T-cell (primary cell): ENCODE data around the gene C2orf72. TPM values are rescaled to one million over a fixed set of nuclear protein-coding genes. Genes with fewer than 3 reads are reported as not detected.
"Not testable (repeated sequence)": the region's sequence is repeated elsewhere in the genome, so short reads cannot be mapped to it uniquely, and the experiment has no call there.

Experiments used
- ATAC-seq, 4 experiments: fragments of 200-7000 bp in 3 of 4; fragments of 150-1000 bp in 1 of 4; cut with Tn5 transposase; replicated peaks in 1 of 4; 1 replicate in 3 of 4; 2 replicates in 1 of 4; pipeline ENCODE4 v1.10.0; 2021; ENCODE audit warnings: moderate library complexity in 3 of 4, mild to moderate bottlenecking in 2 of 4, moderate number of reproducible peaks in 1 of 4
- CTCF ChIA-PET, 2 donors: fragments of 300-600 bp; sonication (Branson Sonifier 250); formaldehyde crosslinking; loops; one replicate each; lab custom pipeline; 2022; ENCODE audit warnings: antibody characterized with exemption in 2 of 2; lab: Charles Lee
- POLR2A ChIA-PET, 2 donors: fragments of 300-600 bp; sonication (Branson Sonifier 250); formaldehyde crosslinking; loops; one replicate each; lab custom pipeline; 2022; ENCODE audit warnings: antibody characterized with exemption in 2 of 2; lab: Charles Lee
- DNase-seq, 35 experiments: peaks; one replicate each; pipeline versions ENCODE4 v3.0.0 to v3.0.0-alpha.2; 2013 to 2023
- H3K27ac ChIP-seq: one replicate; pipeline ENCODE4 v1.5.1; 2013; ENCODE audit warnings: low read length
- H3K27me3 ChIP-seq, 2 experiments: replicated peaks in 1 of 2; 1 replicate in 1 of 2; 2 replicates in 1 of 2; pipeline versions ENCODE4 v1.6.1 to v1.7.0; 2013; ENCODE audit warnings: low read length in 1 of 2, mixed read lengths in 1 of 2; ENCODE audit not compliant: control insufficient read depth in 2 of 2, insufficient read depth in 2 of 2; ENCODE audit errors: extremely low read depth in 1 of 2
- H3K36me3 ChIP-seq, 2 donors: 1 replicate in 1 of 2; 2 replicates in 1 of 2; pipeline versions ENCODE4 v1.6.1 to v1.7.0; 2013; ENCODE audit warnings: low read length in 1 of 2; ENCODE audit not compliant: control insufficient read depth in 2 of 2, insufficient read depth in 1 of 2; ENCODE audit errors: extremely low read depth in 1 of 2
- H3K4me1 ChIP-seq, 2 experiments: 1 replicate in 1 of 2; 2 replicates in 1 of 2; pipeline versions ENCODE4 v1.6.1 to v1.7.0; 2013; ENCODE audit warnings: low read length in 2 of 2, mixed read lengths in 1 of 2; ENCODE audit not compliant: insufficient read depth in 2 of 2, control insufficient read depth in 1 of 2; ENCODE audit errors: extremely low read depth in 1 of 2
- H3K4me3 ChIP-seq, 2 donors: 1 replicate in 1 of 2; 2 replicates in 1 of 2; pipeline versions ENCODE4 v1.5.1 to v1.7.0; 2013; ENCODE audit warnings: mild to moderate bottlenecking in 2 of 2, low read length in 1 of 2, moderate library complexity in 1 of 2; ENCODE audit not compliant: control insufficient read depth in 1 of 2; ENCODE audit errors: extremely low read depth in 1 of 2
- H3K9me3 ChIP-seq: 2 replicates; pipeline ENCODE4 v1.7.0; 2013
- H3K27ac Mint-ChIP-seq, 2 donors: one replicate each; pipeline ENCODE4 v1.8.0; 2020 to 2021; ENCODE audit warnings: mild to moderate bottlenecking in 2 of 2, mixed read lengths in 2 of 2
- H3K27me3 Mint-ChIP-seq, 2 donors: one replicate each; pipeline ENCODE4 v1.8.0; 2021 to 2022; ENCODE audit warnings: mixed read lengths in 2 of 2
- H3K36me3 Mint-ChIP-seq: one replicate; pipeline ENCODE4 v1.8.0; 2021; ENCODE audit warnings: mixed read lengths
- H3K4me1 Mint-ChIP-seq, 3 donors: one replicate each; pipeline ENCODE4 v1.8.0; 2020 to 2022; ENCODE audit warnings: mixed read lengths in 3 of 3, mild to moderate bottlenecking in 1 of 3
- H3K4me3 Mint-ChIP-seq, 3 donors: one replicate each; pipeline ENCODE4 v1.8.0; 2020 to 2022; ENCODE audit warnings: mild to moderate bottlenecking in 3 of 3, mixed read lengths in 3 of 3, moderate library complexity in 3 of 3
- H3K9me3 Mint-ChIP-seq, 3 donors: one replicate each; pipeline ENCODE4 v1.8.0; 2020 to 2022; ENCODE audit warnings: mixed read lengths in 3 of 3
- WGBS: methylation state at CpG from one replicate; pipeline ENCODE4 v1.1.5; 2013; ENCODE audit warnings: missing lambda C conversion rate; ENCODE audit not compliant: insufficient coverage; 5-methylcytosine and 5-hydroxymethylcytosine counted together
- total RNA-seq, 35 experiments: library from RNA in 6 of 35; stranded (reverse) in 6 of 35; fragments of 120-200 nt in 1 of 35; gene quantifications; one replicate each; pipeline versions ENCODE4 v1.2.1 to v1.2.4 and lab custom pipeline; 2013 to 2026

C2orf72 gene
- total RNA-seq, 5 donors from 2014 or later (not counting 1 experiment from before 2014, with no cell fraction given): 0.13 to 0.20 TPM; not detected in 3

- H3K27me3 ChIP-seq: peaks cover 2 to 32% of the 10 kb centered on the region in 2 experiments
- ATAC-seq (no peak), DNase-seq (no peak)
- H3K4me1 Mint-ChIP-seq: no peaks in the 10 kb centered on the region
- H3K36me3 ChIP-seq: no peaks in the 10 kb centered on the region
- H3K4me1 ChIP-seq: no peaks in the 10 kb centered on the region
- H3K27ac ChIP-seq: no peak overlapping the region
- no peak overlapping the region for H3K4me3 ChIP-seq
- no peaks in the 10 kb centered on the region for H3K9me3 Mint-ChIP-seq
- peaks cover 12 to 25% of the 10 kb centered on the region in 2 donors for H3K27me3 Mint-ChIP-seq
- H3K27ac Mint-ChIP-seq: no peak overlapping the region
- ChIA-PET POLR2A (no interaction called here), CTCF (interaction anchor here in 1 of 2 donors (0.7 kb wide), 1 partner anchor 1185 kb away, joined by 7 read pairs; no protein-coding TSS in a partner anchor)
- no peaks in the 10 kb centered on the region for H3K36me3 Mint-ChIP-seq
- H3K4me3 Mint-ChIP-seq: no peak overlapping the region
- no peaks in the 10 kb centered on the region for H3K9me3 ChIP-seq
- 100% methylated on average over 2 of the region's 6 CpGs for WGBS
These were observed 20.6 kb upstream of the C2orf72 start for GRCh38 chr2:231016566-231017230.

- no peaks in the 10 kb centered on the region for H3K4me1 Mint-ChIP-seq
- no peaks in the 10 kb centered on the region for H3K36me3 ChIP-seq
- no peak overlapping the region for H3K4me3 ChIP-seq
- H3K27ac ChIP-seq: no peak overlapping the region
- H3K9me3 ChIP-seq: no peaks in the 10 kb centered on the region
- POLR2A ChIA-PET: interaction anchor here in 1 of 2 donors (0.5 to 0.6 kb wide), 2 partner anchors 27 to 156 kb away, joined by 3 to 8 read pairs; no protein-coding TSS in a partner anchor
- H3K27me3 ChIP-seq: peaks cover 2 to 27% of the 10 kb centered on the region in 2 experiments
- ATAC-seq (no peak), DNase-seq (peak in 3 of 35 experiments; percentile 6 to 23 (median 11))
- 0% methylated on average over 1 of the region's 4 CpGs for WGBS
- H3K27me3 Mint-ChIP-seq: peaks cover 12 to 25% of the 10 kb centered on the region in 2 donors
- CTCF ChIA-PET: no interaction called here
- H3K4me1 ChIP-seq: no peaks in the 10 kb centered on the region
- no peak overlapping the region for H3K27ac Mint-ChIP-seq
- H3K36me3 Mint-ChIP-seq: no peaks in the 10 kb centered on the region
- no peak overlapping the region for H3K4me3 Mint-ChIP-seq
- no peaks in the 10 kb centered on the region for H3K9me3 Mint-ChIP-seq
These were observed 20.1 kb upstream of the C2orf72 start for GRCh38 chr2:231017231-231017598.

DNA sequence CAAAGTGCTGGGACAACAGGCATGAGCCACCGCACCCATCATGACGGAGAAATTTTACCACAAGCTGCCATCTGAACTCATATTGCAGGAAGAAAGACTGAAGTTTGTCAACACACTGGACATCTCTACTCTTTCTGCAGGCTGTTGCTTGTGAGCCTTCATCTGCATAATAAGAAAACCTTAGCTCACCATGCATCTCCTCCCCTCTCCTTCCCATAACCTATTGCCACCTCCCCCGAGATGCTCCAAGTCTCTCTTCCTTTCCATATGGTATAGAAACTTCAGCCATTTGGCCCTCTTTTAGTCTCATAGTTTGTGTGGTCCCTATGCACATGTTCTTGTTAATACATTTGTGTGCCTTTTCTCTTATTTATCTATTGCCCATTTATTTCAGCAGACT, 19.1 kb upstream of the C2orf72 start:
- Histone ChIP-seq H3K27ac (no peak overlapping the region), H3K4me1 (no peaks in the 10 kb centered on the region), H3K4me3 (no peak overlapping the region), H3K36me3 (no peaks in the 10 kb centered on the region), H3K9me3 (no peaks in the 10 kb centered on the region), H3K27me3 (peaks cover 0 to 27% of the 10 kb centered on the region in 2 experiments)
- Mint-ChIP-seq H3K4me1 (no peaks in the 10 kb centered on the region), H3K27ac (no peak overlapping the region), H3K36me3 (no peaks in the 10 kb centered on the region), H3K27me3 (peaks cover 8 to 21% of the 10 kb centered on the region in 2 donors), H3K9me3 (no peaks in the 10 kb centered on the region), H3K4me3 (no peak overlapping the region)
- DNase-seq (no peak), ATAC-seq (no peak)
- CTCF ChIA-PET: interaction anchor here in 1 of 2 donors (0.5 kb wide), 1 partner anchor 183 kb away, joined by 5 read pairs; no protein-coding TSS in a partner anchor
- 100% methylated on average over 2 of the region's 3 CpGs for WGBS
- POLR2A ChIA-PET: no interaction called here

- H3K9me3 Mint-ChIP-seq, H3K27ac ChIP-seq, H3K9me3 ChIP-seq, ATAC-seq, H3K4me3 ChIP-seq, H3K36me3 ChIP-seq, DNase-seq, CTCF ChIA-PET, H3K4me3 Mint-ChIP-seq, POLR2A ChIA-PET, H3K27ac Mint-ChIP-seq, H3K36me3 Mint-ChIP-seq, H3K4me1 Mint-ChIP-seq, H3K27me3 ChIP-seq, H3K4me1 ChIP-seq: not testable (repeated sequence)
- H3K27me3 Mint-ChIP-seq: peaks cover 5 to 20% of the 10 kb centered on the region in 2 donors
- 88% methylated on average over 2 of the region's 3 CpGs for WGBS
These were observed 12.3 kb upstream of the C2orf72 start for GRCh38 chr2:231025059-231025458.

DNA sequence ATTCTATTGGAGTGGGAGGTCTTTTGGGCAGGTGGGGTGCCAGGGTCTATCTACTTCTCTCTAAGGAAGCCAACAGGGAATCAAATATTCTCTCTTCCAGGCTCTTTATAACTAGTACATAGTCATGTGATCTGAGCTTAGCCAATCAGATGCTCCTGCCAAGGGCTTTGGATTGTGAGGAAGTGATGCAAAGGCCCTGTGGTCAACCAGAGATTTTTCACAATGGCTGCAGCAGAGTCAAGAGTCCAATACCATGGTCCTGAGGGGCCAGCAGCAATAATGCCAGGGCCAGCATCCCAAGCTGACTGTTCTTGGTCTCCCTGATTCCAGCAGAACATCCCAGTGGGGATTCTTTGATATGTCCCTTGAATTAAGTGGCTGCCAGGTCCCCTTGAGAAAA, 8.4 kb upstream of the C2orf72 start:
- Histone ChIP-seq H3K9me3 (no peaks in the 10 kb centered on the region), H3K27me3 (peaks cover 0 to 18% of the 10 kb centered on the region in 2 experiments), H3K27ac (no peak overlapping the region), H3K36me3 (no peaks in the 10 kb centered on the region), H3K4me3 (no peak overlapping the region), H3K4me1 (no peaks in the 10 kb centered on the region)
- Mint-ChIP-seq H3K27ac (no peak overlapping the region), H3K9me3 (no peaks in the 10 kb centered on the region), H3K36me3 (no peaks in the 10 kb centered on the region), H3K27me3 (peaks cover 11 to 23% of the 10 kb centered on the region in 2 donors), H3K4me1 (no peaks in the 10 kb centered on the region), H3K4me3 (no peak overlapping the region)
- ATAC-seq (no peak), DNase-seq (no peak)
- POLR2A ChIA-PET: no interaction called here
- CTCF ChIA-PET: interaction anchor here in 1 of 2 donors (0.6 kb wide), 1 partner anchor 1055 kb away, joined by 3 read pairs; no protein-coding TSS in a partner anchor

- H3K9me3 ChIP-seq: no peaks in the 10 kb centered on the region
- peaks cover 0 to 19% of the 10 kb centered on the region in 2 experiments for H3K27me3 ChIP-seq
- H3K9me3 Mint-ChIP-seq: no peaks in the 10 kb centered on the region
- DNase-seq: no peak
- ChIA-PET CTCF (interaction anchor here (0.6 kb wide), 2 partner anchors 288 to 975 kb away, joined by 3 read pairs; no protein-coding TSS in a partner anchor), POLR2A (no interaction called here)
- H3K36me3 ChIP-seq: no peaks in the 10 kb centered on the region
- H3K27me3 Mint-ChIP-seq: peaks cover 15 to 23% of the 10 kb centered on the region in 2 donors
- H3K27ac ChIP-seq: no peak overlapping the region
- no peaks in the 10 kb centered on the region for H3K36me3 Mint-ChIP-seq
- H3K27ac Mint-ChIP-seq: no peak overlapping the region
- no peak overlapping the region for H3K4me3 Mint-ChIP-seq
- H3K4me3 ChIP-seq: no peak overlapping the region
- no peak for ATAC-seq
- peaks cover 0 to 2% (median 0%) of the 10 kb centered on the region in 3 donors for H3K4me1 Mint-ChIP-seq
- no peaks in the 10 kb centered on the region for H3K4me1 ChIP-seq
- 80% methylated on average over 7 of the region's 9 CpGs for WGBS
These were observed 7.8 kb upstream of the C2orf72 start for GRCh38 chr2:231029563-231029962.
